ENCODE measurements around the gene OSTF1.
A peak's percentile ranks its signal among the peaks of the same experiment; 100 is the strongest.

The OSTF1 gene, protein sequence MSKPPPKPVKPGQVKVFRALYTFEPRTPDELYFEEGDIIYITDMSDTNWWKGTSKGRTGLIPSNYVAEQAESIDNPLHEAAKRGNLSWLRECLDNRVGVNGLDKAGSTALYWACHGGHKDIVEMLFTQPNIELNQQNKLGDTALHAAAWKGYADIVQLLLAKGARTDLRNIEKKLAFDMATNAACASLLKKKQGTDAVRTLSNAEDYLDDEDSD

DNA sequence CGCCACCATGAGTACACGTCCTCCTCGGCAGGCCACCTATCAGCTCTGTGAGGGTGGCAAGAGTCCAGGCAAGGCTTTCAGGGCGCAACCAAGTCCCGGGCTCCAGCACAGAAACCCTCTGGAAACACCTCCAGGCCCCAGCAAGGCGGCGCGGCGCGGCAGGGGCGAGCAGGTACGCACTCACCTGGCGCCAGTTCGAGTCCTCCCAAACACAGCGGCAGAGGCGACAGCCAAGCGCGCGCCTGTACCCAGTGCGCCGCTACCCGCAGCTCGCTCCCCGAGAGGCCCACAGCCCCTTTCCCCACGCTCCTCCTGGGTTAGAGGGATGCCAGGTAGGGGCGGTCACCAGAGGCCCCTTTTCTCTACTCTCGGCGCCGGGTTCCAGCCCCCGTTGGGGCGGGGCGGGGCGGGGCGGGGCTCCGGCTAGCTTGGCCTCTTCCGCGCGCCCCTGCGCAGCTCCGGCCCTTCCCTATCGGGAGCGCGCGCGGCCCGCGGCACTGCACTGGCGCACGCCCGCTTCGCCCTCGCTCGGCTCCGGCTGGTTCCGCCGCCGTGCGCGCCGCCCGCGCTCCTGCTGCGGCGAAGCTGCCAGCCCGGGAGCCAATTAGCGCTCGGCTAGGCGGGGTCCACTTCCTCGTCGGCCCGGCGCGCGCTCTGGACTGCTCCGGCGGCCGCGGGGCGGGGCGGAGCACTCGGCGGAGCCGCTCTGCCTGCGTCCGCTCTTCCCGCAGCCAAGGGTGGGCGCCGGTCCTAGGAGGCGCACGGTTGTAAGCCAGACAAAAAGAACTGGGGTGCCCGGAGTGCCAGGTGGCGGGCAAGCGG is at the start of gene OSTF1, which contains the start of gene NMRK1:
Gene OSTF1 (plus strand): TSS at position 691 of the 822 bp plus-strand sequence. CDS start 179 bp downstream, outside the sequence.
Gene NMRK1 (minus strand): TSS at position 332 of the 822 bp plus-strand sequence. CDS start 5,040 bp downstream, outside the sequence.
- H3K4me3 ChIP-seq (ENCODE audit: low read depth in 1 of 5, low read length in 5 of 5) = peak within 1 kb of the TSS; percentile 91 to 97 (median 94)
- H3K36me3 ChIP-seq (ENCODE audit: control insufficient read depth in 5 of 5, insufficient read depth in 5 of 5, low read length in 5 of 5) = no peaks in the 10 kb centered on the region
- H3K9ac ChIP-seq (ENCODE audit: low read length in 5 of 5) = peak within 1 kb of the TSS; percentile 68 to 96 (median 93)
- H3K9me3 ChIP-seq (ENCODE audit: control insufficient read depth in 5 of 5, low read length in 5 of 5) = no peaks in the 10 kb centered on the region
- peak within 1 kb of the TSS; percentile 90 for H3K27ac ChIP-seq (ENCODE audit: low read depth, low read length)
- H3K4me1 ChIP-seq (ENCODE audit: control insufficient read depth in 5 of 5, insufficient read depth in 5 of 5, low read length in 5 of 5) = peaks cover 0 to 75% (median 59%) of the 10 kb centered on the region in 5 donors
- no peaks in the 10 kb centered on the region for H3K27me3 ChIP-seq (ENCODE audit: control insufficient read depth in 5 of 5, insufficient read depth in 4 of 5, low read length in 5 of 5)

DNA sequence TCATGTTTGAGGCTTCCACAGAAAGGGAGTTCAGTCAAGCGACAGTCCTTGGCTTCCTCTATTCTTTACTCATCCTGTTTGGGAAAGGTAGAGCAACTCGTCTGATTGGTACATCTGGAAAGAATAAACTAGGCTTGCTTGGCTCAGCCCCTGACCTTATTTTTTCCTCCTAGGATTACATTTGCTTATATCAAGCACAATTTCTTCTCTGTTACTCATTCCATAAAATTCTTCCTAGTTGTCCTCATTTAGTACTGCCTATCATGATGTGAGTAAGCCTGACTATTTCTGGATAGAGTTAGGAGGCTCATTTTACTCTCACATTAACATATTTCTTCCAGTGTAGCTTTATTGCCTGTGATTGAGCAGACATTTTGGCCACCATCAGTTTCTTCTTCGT is 49.3 kb upstream of the OSTF1 start:
- Histone ChIP-seq H3K36me3 (ENCODE audit: control insufficient read depth in 5 of 5, insufficient read depth in 5 of 5, low read length in 5 of 5) (no peaks in the 10 kb centered on the region), H3K4me1 (ENCODE audit: control insufficient read depth in 5 of 5, insufficient read depth in 5 of 5, low read length in 5 of 5) (no peaks in the 10 kb centered on the region), H3K4me3 (ENCODE audit: low read depth in 1 of 5, low read length in 5 of 5) (no peak overlapping the region), H3K9ac (ENCODE audit: low read length in 5 of 5) (no peak overlapping the region), H3K27me3 (ENCODE audit: control insufficient read depth in 5 of 5, insufficient read depth in 4 of 5, low read length in 5 of 5) (no peaks in the 10 kb centered on the region), H3K9me3 (ENCODE audit: control insufficient read depth in 5 of 5, low read length in 5 of 5) (no peaks in the 10 kb centered on the region), H3K27ac (ENCODE audit: low read depth, low read length) (no peak overlapping the region)

DNA sequence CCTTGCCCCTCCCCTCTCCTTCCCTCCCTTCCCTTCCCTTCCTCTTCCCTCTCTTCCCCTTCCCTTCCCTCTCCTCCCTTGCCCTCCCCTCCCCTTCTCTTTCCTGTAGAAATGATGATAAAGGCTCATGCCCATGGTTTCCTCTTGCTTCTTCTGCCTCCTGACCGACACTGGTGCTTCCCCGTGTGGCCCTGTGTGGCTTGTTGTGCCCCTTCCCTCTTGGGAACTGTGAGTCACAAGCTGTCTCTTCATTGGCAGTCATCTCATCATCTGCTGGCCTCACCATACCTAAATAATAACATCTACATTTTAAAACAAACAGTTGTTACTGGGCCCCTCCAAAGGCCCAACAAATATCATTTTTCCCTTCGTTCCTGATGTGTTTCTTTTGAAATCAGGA is 48.5 kb upstream of the OSTF1 start:
- Histone ChIP-seq H3K9me3 (ENCODE audit: control insufficient read depth in 5 of 5, low read length in 5 of 5) (no peaks in the 10 kb centered on the region), H3K27me3 (ENCODE audit: control insufficient read depth in 5 of 5, insufficient read depth in 4 of 5, low read length in 5 of 5) (no peaks in the 10 kb centered on the region), H3K9ac (ENCODE audit: low read length in 5 of 5) (no peak overlapping the region), H3K36me3 (ENCODE audit: control insufficient read depth in 5 of 5, insufficient read depth in 5 of 5, low read length in 5 of 5) (no peaks in the 10 kb centered on the region), H3K4me3 (ENCODE audit: low read depth in 1 of 5, low read length in 5 of 5) (no peak overlapping the region), H3K4me1 (ENCODE audit: control insufficient read depth in 5 of 5, insufficient read depth in 5 of 5, low read length in 5 of 5) (no peaks in the 10 kb centered on the region), H3K27ac (ENCODE audit: low read depth, low read length) (no peak overlapping the region)

DNA sequence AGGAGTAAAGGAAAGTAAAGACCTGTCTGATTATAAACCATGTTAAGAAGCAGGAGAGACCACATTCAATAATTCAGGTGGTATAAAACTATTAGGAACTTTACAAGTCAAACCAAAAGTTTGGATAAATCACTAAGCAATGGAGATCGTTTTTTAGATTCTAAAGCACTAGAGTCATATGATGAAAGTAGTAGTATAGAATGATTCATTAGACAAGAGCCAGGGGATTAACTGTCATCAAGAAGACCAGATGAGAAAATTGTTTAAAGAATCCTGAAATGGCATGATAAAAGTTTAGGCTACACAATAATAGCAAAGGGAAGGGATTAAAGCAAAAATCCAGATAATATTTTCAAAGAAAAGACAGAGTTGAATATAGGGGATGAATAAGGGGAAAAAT is 47.3 kb upstream of the OSTF1 start:
- H3K4me1 ChIP-seq (ENCODE audit: control insufficient read depth in 5 of 5, insufficient read depth in 5 of 5, low read length in 5 of 5) = no peaks in the 10 kb centered on the region
- no peak overlapping the region for H3K27ac ChIP-seq (ENCODE audit: low read depth, low read length)
- no peaks in the 10 kb centered on the region for H3K27me3 ChIP-seq (ENCODE audit: control insufficient read depth in 5 of 5, insufficient read depth in 4 of 5, low read length in 5 of 5)

DNA sequence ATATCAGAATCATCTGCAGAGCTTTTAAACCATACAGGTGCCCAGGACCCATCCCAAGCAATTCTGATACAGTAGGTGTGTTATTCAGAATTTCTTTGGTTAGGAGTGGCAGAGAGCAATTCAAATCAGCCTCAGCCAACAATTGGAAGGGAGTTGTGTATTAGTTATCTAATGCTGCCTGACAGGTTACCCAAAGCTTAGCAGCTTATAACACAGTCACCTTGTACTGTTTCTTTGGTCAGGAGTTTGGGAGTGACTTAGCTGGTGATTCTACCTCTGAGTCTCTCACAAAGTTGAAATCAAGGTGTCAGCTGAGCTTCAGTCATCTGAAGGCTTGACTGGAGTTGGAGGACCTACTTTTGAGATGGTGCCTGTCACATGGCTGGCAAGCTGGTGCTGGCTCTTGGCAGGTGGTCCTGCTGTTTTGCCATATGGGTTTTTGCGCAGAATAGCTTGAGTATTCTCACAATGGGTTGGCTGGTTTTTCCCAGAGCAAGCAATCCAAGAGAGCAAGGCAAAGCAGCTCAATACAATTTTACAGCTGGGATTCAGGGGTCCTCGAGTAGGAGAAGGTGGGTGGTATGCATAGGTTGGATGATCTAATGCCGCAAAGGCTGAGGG is 41.5 kb upstream of the OSTF1 start:
- H3K9me3 ChIP-seq (ENCODE audit: control insufficient read depth in 5 of 5, low read length in 5 of 5) = no peaks in the 10 kb centered on the region
- no peaks in the 10 kb centered on the region for H3K4me1 ChIP-seq (ENCODE audit: control insufficient read depth in 5 of 5, insufficient read depth in 5 of 5, low read length in 5 of 5)
- no peak overlapping the region for H3K9ac ChIP-seq (ENCODE audit: low read length in 5 of 5)
- no peak overlapping the region for H3K4me3 ChIP-seq (ENCODE audit: low read depth in 1 of 5, low read length in 5 of 5)
- no peaks in the 10 kb centered on the region for H3K36me3 ChIP-seq (ENCODE audit: control insufficient read depth in 5 of 5, insufficient read depth in 5 of 5, low read length in 5 of 5)
- no peaks in the 10 kb centered on the region for H3K27me3 ChIP-seq (ENCODE audit: control insufficient read depth in 5 of 5, insufficient read depth in 4 of 5, low read length in 5 of 5)
- H3K27ac ChIP-seq (ENCODE audit: low read depth, low read length) = no peak overlapping the region

More for the DNA sequence above, 47.3 kb upstream of the OSTF1 start:
- Histone ChIP-seq H3K4me3 (ENCODE audit: low read depth in 1 of 5, low read length in 5 of 5) (no peak overlapping the region), H3K9ac (ENCODE audit: low read length in 5 of 5) (no peak overlapping the region), H3K36me3 (ENCODE audit: control insufficient read depth in 5 of 5, insufficient read depth in 5 of 5, low read length in 5 of 5) (no peaks in the 10 kb centered on the region), H3K9me3 (ENCODE audit: control insufficient read depth in 5 of 5, low read length in 5 of 5) (no peaks in the 10 kb centered on the region)

DNA sequence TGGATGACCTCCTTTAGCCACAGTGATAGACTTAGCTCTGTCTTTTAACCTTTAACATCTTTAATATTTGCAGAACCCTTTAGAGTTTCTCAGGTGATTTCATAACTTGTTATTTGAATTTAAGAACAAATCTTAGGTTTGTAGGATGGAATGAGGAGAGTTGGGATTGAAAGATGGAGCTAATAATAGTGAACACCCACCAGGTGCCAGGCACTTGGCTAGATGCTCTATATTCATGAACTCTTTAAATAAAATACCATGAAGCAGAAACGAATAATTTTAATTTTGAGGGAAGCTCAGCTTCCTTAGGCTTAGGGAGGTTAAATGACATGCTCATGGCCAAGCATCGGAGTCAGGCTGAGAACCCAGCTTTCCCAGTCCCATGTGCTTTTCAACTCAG is 40.8 kb upstream of the OSTF1 start:
- Histone ChIP-seq H3K27me3 (ENCODE audit: control insufficient read depth in 5 of 5, insufficient read depth in 4 of 5, low read length in 5 of 5) (no peaks in the 10 kb centered on the region), H3K27ac (ENCODE audit: low read depth, low read length) (no peak overlapping the region), H3K9me3 (ENCODE audit: control insufficient read depth in 5 of 5, low read length in 5 of 5) (no peaks in the 10 kb centered on the region), H3K36me3 (ENCODE audit: control insufficient read depth in 5 of 5, insufficient read depth in 5 of 5, low read length in 5 of 5) (no peaks in the 10 kb centered on the region), H3K4me3 (ENCODE audit: low read depth in 1 of 5, low read length in 5 of 5) (no peak overlapping the region), H3K4me1 (ENCODE audit: control insufficient read depth in 5 of 5, insufficient read depth in 5 of 5, low read length in 5 of 5) (no peaks in the 10 kb centered on the region), H3K9ac (ENCODE audit: low read length in 5 of 5) (no peak overlapping the region)

DNA sequence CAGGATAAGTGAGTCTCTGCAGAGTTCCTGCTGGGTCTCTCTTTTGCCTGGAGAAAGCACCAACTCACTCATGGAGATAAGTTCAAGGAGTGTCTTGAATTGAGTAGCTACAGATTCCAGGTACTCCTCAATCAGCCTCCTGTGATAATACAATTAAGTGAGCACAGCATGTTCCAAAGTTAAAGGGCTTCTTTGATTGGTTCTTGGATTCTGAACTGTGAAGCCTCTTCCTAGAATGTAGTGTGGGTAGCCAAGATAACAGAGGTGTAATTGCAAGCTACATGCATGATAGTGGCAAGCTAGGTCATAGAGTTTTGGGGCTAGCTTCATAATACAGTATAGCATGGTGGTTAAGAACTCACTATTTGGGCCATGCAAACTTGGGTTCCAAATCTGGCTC is 37.0 kb upstream of the OSTF1 start:
- Histone ChIP-seq H3K36me3 (ENCODE audit: control insufficient read depth in 5 of 5, insufficient read depth in 5 of 5, low read length in 5 of 5) (no peaks in the 10 kb centered on the region), H3K9ac (ENCODE audit: low read length in 5 of 5) (no peak overlapping the region), H3K27me3 (ENCODE audit: control insufficient read depth in 5 of 5, insufficient read depth in 4 of 5, low read length in 5 of 5) (no peaks in the 10 kb centered on the region), H3K4me1 (ENCODE audit: control insufficient read depth in 5 of 5, insufficient read depth in 5 of 5, low read length in 5 of 5) (no peaks in the 10 kb centered on the region), H3K9me3 (ENCODE audit: control insufficient read depth in 5 of 5, low read length in 5 of 5) (peaks cover 0 to 4% (median 0%) of the 10 kb centered on the region in 5 donors), H3K27ac (ENCODE audit: low read depth, low read length) (no peak overlapping the region), H3K4me3 (ENCODE audit: low read depth in 1 of 5, low read length in 5 of 5) (no peak overlapping the region)

DNA sequence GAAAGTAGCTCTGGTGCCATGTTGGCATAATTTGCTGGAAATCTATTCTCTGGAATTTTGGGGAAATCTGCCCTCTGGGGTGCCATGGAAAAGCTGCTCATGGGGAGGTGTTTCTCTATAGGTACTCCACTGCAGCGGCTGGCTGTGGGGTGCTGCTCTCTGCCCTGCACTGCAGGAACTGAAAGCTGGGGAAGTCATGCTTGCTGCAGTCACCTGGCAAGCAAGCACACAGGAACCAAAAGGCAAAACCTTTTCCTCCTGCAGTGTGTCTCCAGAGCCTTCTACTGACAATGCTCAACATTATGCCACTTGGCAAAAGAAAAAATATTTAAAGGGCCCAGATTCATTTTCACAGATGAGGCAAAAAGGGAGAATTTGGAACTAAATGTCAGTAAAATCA is 34.4 kb upstream of the OSTF1 start:
- Histone ChIP-seq H3K9ac (ENCODE audit: low read length in 5 of 5) (no peak overlapping the region), H3K4me3 (ENCODE audit: low read depth in 1 of 5, low read length in 5 of 5) (no peak overlapping the region), H3K27ac (ENCODE audit: low read depth, low read length) (no peak overlapping the region), H3K27me3 (ENCODE audit: control insufficient read depth in 5 of 5, insufficient read depth in 4 of 5, low read length in 5 of 5) (no peaks in the 10 kb centered on the region), H3K36me3 (ENCODE audit: control insufficient read depth in 5 of 5, insufficient read depth in 5 of 5, low read length in 5 of 5) (no peaks in the 10 kb centered on the region), H3K9me3 (ENCODE audit: control insufficient read depth in 5 of 5, low read length in 5 of 5) (peaks cover 0 to 4% (median 0%) of the 10 kb centered on the region in 5 donors), H3K4me1 (ENCODE audit: control insufficient read depth in 5 of 5, insufficient read depth in 5 of 5, low read length in 5 of 5) (no peaks in the 10 kb centered on the region)

DNA sequence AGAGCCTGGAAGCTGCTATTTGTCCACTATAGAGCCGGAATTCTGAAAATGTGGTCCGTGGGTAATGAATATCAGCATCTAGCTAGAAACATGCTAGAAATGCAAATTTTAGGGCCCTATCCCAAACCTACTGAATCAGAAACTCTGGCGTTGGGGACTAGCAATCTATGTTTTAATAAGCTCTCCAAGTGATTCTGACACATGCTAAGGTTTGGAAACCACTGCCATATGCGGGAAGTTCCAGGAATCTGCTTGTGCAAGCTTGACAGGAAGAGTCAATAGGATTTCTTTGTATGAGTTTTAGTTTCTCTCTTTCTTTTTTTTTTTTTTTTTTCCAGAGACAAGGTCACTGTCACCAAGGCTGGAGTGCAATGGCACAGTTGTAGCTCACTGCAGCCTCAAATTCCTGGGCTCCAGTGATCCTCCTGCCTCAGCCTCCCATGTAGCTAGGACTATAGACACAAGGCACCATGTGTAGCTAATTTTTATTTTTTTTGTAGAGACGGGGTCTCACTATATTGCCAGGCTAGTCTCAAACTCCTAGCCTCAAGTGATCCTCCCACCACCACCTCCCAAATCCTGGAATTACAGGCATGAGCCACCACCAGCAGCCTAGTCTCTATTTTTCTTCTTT is 33.8 kb upstream of the OSTF1 start:
- Histone ChIP-seq H3K27ac (ENCODE audit: low read depth, low read length) (no peak overlapping the region), H3K4me3 (ENCODE audit: low read depth in 1 of 5, low read length in 5 of 5) (no peak overlapping the region), H3K9ac (ENCODE audit: low read length in 5 of 5) (no peak overlapping the region), H3K4me1 (ENCODE audit: control insufficient read depth in 5 of 5, insufficient read depth in 5 of 5, low read length in 5 of 5) (no peaks in the 10 kb centered on the region), H3K36me3 (ENCODE audit: control insufficient read depth in 5 of 5, insufficient read depth in 5 of 5, low read length in 5 of 5) (no peaks in the 10 kb centered on the region), H3K9me3 (ENCODE audit: control insufficient read depth in 5 of 5, low read length in 5 of 5) (peaks cover 0 to 4% (median 0%) of the 10 kb centered on the region in 5 donors), H3K27me3 (ENCODE audit: control insufficient read depth in 5 of 5, insufficient read depth in 4 of 5, low read length in 5 of 5) (no peaks in the 10 kb centered on the region)

Data from subcutaneous abdominal adipose tissue (tissue), 5 donors.